ENCODE measurements around the gene FRMD4A.
"Not testable (repeated sequence)": the region's sequence is repeated elsewhere in the genome, so short reads cannot be mapped to it uniquely, and the experiment has no call there.

The FRMD4A gene

GRCh38 chr10:14086596-14086995 lies 244.1 kb downstream of the FRMD4A start:
- DNase-seq, result no peak

GRCh38 chr10:14084875-14085274 lies 245.8 kb downstream of the FRMD4A start:
- DNase-seq, result no peak

- DNase-seq, result no peak
Measured at GRCh38 chr10:14080795-14081194, 249.9 kb downstream of the FRMD4A start.

GRCh38 chr10:14077430-14077829 lies 253.3 kb downstream of the FRMD4A start:
- DNase-seq, result no peak

- DNase-seq, result no peak
Measured at GRCh38 chr10:14074062-14074884, 256.5 kb downstream of the FRMD4A start.

GRCh38 chr10:14072541-14072940 lies 258.2 kb downstream of the FRMD4A start:
- no peak for DNase-seq

- no peak for DNase-seq
Measured at GRCh38 chr10:14071956-14072355, 258.8 kb downstream of the FRMD4A start.

- no peak for DNase-seq
Measured at GRCh38 chr10:14068601-14069250, 262.0 kb downstream of the FRMD4A start.

GRCh38 chr10:14067638-14068037 lies 263.1 kb downstream of the FRMD4A start:
- DNase-seq, result not testable (repeated sequence)

- DNase-seq, result no peak
Measured at GRCh38 chr10:14066106-14066505, 264.6 kb downstream of the FRMD4A start.

GRCh38 chr10:14063531-14064285 lies 267.0 kb downstream of the FRMD4A start:
- no peak for DNase-seq

- DNase-seq, result no peak
Measured at GRCh38 chr10:14062528-14063260, 268.0 kb downstream of the FRMD4A start.

GRCh38 chr10:14060320-14061070 lies 270.2 kb downstream of the FRMD4A start:
- no peak for DNase-seq

GRCh38 chr10:14056610-14057332 lies 274.0 kb downstream of the FRMD4A start:
- DNase-seq, result no peak

- no peak for DNase-seq
Measured at GRCh38 chr10:14052931-14053330, 277.8 kb downstream of the FRMD4A start.

- DNase-seq, result no peak
Measured at GRCh38 chr10:14050598-14050997, 280.1 kb downstream of the FRMD4A start.

- DNase-seq, result no peak
Measured at GRCh38 chr10:14048930-14049613, 281.7 kb downstream of the FRMD4A start.

GRCh38 chr10:14047431-14047830 lies 283.3 kb downstream of the FRMD4A start:
- no peak for DNase-seq

GRCh38 chr10:14042051-14042450 lies 288.7 kb downstream of the FRMD4A start:
- DNase-seq, result not testable (repeated sequence)

GRCh38 chr10:14040787-14041631 lies 289.7 kb downstream of the FRMD4A start:
- DNase-seq, result no peak
